ENCODE results near the gene RAMP1. TPM values are rescaled to one million over a fixed set of nuclear protein-coding genes. Genes with fewer than 3 reads are reported as not detected.

RAMP1 gene
- total RNA-seq, 1 experiment from 2014 or later: 0.63 TPM

DNA sequence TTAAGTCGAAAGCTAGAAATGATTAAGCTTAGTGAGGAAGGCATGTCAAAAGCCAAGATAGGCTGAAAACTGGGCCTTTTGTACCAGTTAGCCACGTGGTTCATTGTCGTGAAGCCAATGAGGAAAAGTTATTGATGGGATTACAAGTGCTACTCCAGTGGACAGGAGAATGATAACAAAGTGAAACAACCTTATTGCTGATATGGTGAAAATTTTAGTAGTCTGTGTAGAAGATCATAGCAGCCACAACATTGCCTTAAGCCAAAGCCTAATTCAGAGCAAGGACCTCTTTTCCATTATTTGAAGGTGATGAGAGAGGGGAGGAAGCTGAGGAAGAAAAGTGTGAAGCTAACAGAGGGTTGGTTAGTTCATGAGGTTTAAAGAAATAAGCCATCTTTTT lies 24.1 kb upstream of the RAMP1 start:
- Histone ChIP-seq H3K9ac (ENCODE audit: extremely low read depth, insufficient read length, low read length) (no peak overlapping the region), H3K27me3 (ENCODE audit: insufficient read depth, low read length) (no peaks in the 10 kb centered on the region), H2BK20ac (ENCODE audit: low read depth, low read length, poor library complexity, severe bottlenecking) (no peak overlapping the region), H4K20me1 (ENCODE audit: control insufficient read depth, insufficient read depth, insufficient read length) (no peaks in the 10 kb centered on the region), H3K14ac (ENCODE audit: insufficient read depth, low read length) (no peak overlapping the region), H4K8ac (replicated peaks; ENCODE audit: insufficient read length, low read depth, low read length) (no peak overlapping the region), H3K4ac (ENCODE audit: low read depth, low read length) (no peak overlapping the region), H3K23me2 (ENCODE audit: insufficient read length, low read depth, low read length, poor library complexity, severe bottlenecking) (no peaks in the 10 kb centered on the region), H3K23ac (ENCODE audit: insufficient read length, low read depth, low read length) (no peak overlapping the region), H2AK5ac (ENCODE audit: insufficient read length, low read length) (no peak overlapping the region), H2BK15ac (ENCODE audit: low read depth, low read length) (no peak overlapping the region), H4K91ac (ENCODE audit: insufficient read length, low read depth, low read length) (no peak overlapping the region), H2BK120ac (ENCODE audit: low read depth, low read length, poor library complexity, severe bottlenecking) (no peak overlapping the region), H2BK12ac (ENCODE audit: insufficient read length, low read depth, low read length) (no peak overlapping the region), H3T11ph (ENCODE audit: low read length) (no peak overlapping the region), H3K4me2 (ENCODE audit: insufficient read depth, insufficient read length, low read length) (no peak overlapping the region), H3K56ac (ENCODE audit: insufficient read length, low read depth, low read length) (no peak overlapping the region), H3K9me3 (ENCODE audit: control insufficient read depth, low read depth, low read length) (no peaks in the 10 kb centered on the region), H3K79me1 (ENCODE audit: insufficient read depth, low read depth, low read length, poor library complexity, severe bottlenecking) (no peaks in the 10 kb centered on the region), H3K79me2 (ENCODE audit: insufficient read depth, low read length) (no peaks in the 10 kb centered on the region), H3K4me1 (ENCODE audit: insufficient read depth, low read length) (no peaks in the 10 kb centered on the region), H2BK5ac (ENCODE audit: insufficient read length, low read length) (no peak overlapping the region), H3K18ac (ENCODE audit: insufficient read length, low read depth, low read length) (no peak overlapping the region), H3K27ac (ENCODE audit: insufficient read length, low read depth, low read length) (no peak overlapping the region), H4K5ac (ENCODE audit: insufficient read length, low read depth, low read length) (no peak overlapping the region), H2AFZ (ENCODE audit: low read length) (no peak overlapping the region)
- no CpG with 5 or more reads among the region's 3 CpGs for WGBS (ENCODE audit: extremely low coverage, insufficient read length, low lambda C conversion rate)
- Mint-ChIP-seq H3K27ac (no peak overlapping the region; a peak in 1 of 7 replicates), H3K36me3 (ENCODE audit: insufficient read depth in 1 of 3, low read depth in 3 of 3) (no peaks in the 10 kb centered on the region), H3K4me3 (no peak overlapping the region), H3K27me3 (ENCODE audit: low read depth) (no peaks in the 10 kb centered on the region), H3K9me3 (no peaks in the 10 kb centered on the region), H3K4me1 (no peaks in the 10 kb centered on the region)
- DNase-seq: no peak
- TF ChIP-seq, protein P1, sequence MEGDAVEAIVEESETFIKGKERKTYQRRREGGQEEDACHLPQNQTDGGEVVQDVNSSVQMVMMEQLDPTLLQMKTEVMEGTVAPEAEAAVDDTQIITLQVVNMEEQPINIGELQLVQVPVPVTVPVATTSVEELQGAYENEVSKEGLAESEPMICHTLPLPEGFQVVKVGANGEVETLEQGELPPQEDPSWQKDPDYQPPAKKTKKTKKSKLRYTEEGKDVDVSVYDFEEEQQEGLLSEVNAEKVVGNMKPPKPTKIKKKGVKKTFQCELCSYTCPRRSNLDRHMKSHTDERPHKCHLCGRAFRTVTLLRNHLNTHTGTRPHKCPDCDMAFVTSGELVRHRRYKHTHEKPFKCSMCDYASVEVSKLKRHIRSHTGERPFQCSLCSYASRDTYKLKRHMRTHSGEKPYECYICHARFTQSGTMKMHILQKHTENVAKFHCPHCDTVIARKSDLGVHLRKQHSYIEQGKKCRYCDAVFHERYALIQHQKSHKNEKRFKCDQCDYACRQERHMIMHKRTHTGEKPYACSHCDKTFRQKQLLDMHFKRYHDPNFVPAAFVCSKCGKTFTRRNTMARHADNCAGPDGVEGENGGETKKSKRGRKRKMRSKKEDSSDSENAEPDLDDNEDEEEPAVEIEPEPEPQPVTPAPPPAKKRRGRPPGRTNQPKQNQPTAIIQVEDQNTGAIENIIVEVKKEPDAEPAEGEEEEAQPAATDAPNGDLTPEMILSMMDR (conservative IDR thresholded peaks at IDR 0.05): no peak

All from H9 (cell line).